NCI-H82 treated with DMSO at 0.1 percent for 48 hours (cell line): Measurements from ENCODE around the gene FBXL17.

Source experiments
- DNase-seq: peaks from one replicate; lab custom pipeline; 2025; ENCODE audit not compliant: unreplicated experiment; lab: John Stamatoyannopoulos, UW

The FBXL17 gene

DNA sequence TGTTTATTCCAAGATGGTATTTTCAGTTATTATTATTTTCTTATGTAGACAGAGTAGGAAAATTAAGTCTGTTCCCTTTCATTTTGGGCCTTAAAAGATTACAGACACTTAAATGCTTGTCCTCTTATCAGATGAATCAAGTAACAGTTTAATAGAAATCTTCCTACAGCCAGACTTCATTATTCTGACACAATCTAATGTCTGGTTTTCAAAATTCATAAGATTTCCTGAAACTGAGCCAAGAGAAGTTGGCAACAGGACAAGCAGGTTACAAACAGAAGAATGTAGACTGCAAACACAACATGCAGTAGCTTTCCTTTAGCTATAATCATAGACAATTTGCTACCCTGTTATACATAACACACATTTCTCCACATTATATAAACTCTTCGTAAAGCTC lies 130.5 kb downstream of the FBXL17 start:
- DNase-seq: no peak

GRCh38 chr5:108249785-108250426 lies 132.0 kb downstream of the FBXL17 start:
- no peak for DNase-seq

DNA sequence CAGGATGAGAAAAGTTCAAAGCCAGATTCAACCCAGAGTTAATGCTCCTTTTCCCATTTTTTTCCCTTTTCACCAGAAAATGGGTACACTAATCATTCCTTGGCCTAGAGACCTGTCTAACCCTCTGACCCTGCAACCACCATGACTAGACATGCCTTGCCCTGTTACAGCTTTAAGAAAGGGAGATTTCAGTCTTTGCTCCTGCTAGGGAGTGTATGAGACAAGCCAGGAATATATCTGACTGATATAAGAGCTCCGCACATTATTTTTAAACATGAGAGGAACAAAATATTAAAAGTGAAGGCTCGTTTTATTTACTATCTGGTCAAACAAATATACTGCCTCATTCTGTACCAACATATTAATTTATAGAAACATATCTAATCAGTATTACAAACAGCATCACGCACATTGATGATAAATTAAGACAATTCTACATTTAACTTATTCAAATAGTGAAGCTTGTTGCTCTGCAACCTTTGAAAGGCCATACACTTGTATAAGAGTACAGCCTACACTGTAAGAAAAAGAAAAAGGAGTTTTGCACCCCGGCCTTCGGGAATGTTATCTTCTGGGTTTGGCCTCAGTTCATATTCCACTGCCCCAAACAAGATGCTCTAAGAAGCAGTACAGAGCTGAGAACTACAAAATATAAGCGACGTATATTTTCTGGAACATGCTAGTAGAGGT lies 132.7 kb downstream of the FBXL17 start:
- DNase-seq: no peak

- no peak for DNase-seq
These were observed 142.7 kb downstream of the FBXL17 start for GRCh38 chr5:108238936-108239887.

DNA sequence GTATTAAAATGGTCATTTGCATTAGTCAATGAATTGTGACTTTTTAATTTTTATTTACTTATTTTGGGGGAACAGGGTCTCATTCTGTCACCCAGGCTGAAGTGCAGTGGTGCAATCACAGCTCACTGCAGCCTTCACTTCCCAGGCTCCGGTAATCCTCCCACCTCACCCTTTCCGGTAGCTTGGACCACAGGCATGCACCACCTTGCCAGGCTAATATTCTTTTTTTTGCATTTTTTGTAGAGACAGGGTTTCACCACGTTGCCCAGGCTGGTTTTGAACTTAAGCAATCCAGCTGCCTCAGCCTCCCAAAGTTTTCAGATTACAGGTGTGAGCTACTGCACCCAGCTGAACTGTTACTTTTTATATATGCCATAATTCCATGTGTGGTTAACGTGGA lies 143.4 kb downstream of the FBXL17 start:
- DNase-seq: no peak

- DNase-seq: no peak
These were observed 148.2 kb downstream of the FBXL17 start for GRCh38 chr5:108233617-108234155.

- DNase-seq: no peak
These were observed 149.1 kb downstream of the FBXL17 start for GRCh38 chr5:108232805-108233204.

GRCh38 chr5:108222011-108222410 lies 159.9 kb downstream of the FBXL17 start:
- DNase-seq: no peak

DNA sequence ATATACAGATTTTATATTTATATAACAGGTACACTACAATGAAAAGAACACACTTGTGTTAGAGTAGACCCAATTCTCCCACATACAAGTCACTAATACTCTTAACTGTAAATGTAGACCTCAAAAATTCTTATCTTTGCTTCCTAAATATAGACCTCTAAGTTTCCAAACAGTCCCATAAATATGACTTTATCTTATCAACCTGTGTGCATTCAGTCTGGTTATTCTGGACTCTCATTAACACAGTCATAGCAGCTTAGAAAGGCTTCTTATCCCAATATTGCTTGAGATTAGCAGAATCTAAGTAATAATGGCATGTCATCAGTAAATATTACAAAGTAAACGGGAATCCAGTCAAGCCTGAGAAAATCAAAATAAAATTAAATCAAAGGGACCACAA lies 161.1 kb downstream of the FBXL17 start:
- DNase-seq: no peak

DNA sequence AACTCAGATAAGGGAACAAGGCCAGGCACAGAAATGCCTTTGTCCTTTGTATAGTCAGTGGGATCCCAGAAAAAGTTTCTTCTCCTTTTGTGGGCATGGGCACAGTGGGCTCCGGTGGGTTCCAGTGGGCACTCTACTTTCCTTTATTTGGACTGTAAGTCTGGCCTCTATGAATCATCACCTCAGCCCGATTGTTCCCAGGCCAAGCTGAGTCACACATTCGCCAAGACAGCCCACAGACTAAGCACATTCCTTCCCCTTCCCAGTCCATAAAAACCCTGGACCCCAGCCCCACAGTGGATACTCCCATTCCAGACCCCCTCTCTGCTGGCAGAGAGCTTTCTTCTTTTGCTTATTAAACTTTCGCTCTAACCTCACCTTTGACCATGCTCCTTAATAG lies 165.0 kb downstream of the FBXL17 start:
- DNase-seq: no peak

DNA sequence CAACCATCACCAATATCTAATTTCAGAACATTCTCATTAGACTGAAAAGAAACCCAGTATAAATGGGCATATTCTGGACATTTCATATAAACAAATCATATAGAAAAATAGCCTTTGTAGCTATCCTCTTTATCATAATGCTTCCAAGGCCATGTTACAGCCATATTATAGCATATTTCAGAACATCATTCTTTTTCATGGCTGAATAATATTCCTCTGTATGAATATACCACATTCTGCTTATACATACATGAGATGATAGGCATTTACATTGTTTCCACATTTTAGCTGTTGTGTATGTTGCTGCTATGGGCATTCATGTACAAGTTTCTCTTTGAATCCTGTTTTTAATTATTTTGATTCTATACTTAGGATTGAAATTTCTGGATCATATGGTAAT lies 167.0 kb downstream of the FBXL17 start:
- no peak for DNase-seq

DNA sequence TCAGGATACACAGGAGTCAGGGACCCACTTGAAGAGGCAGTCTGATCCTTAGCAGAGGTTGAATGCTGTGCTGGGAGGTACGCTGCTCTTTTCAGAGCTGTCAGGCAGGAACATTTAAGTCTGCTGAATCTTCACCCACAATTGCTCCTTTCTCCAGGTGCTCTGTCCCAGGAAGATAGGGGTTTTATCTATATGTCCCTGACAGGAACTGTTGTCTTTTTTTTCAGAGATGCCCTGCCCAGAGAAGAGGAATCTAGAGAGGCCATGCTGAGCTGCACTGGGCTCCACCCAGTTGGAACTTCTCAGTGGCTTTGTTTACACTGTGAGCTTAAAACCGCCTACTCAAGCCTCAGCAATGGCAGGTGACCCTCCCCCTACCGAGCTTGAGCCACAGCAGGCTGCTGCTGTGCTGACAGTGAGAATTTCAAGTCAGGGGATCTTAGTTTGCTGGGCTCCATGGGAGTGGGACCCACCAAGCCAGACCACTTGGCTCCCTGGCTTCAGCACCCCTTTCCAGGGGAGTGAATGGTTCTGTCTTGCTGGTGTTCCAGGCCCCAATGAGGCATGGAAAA lies 169.0 kb downstream of the FBXL17 start:
- DNase-seq: no peak

DNA sequence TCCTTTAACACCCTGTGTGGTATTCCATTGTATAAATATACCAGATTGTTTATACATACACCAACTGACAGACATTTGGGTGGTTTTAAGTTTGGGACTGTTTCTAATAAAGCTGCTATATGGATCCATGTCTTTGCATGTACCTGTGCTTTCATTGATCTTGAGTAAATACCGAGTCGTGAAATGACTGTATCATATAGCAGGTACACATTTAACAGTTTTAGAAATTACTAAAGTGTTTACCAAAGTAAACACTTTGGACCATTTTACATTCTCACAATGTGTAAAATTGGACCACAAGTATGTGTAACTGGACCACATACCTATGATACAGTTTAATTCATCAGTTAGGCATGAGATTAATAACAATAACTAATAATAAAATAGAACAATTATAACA lies 175.2 kb downstream of the FBXL17 start:
- no peak for DNase-seq

GRCh38 chr5:108201721-108202120 lies 180.2 kb downstream of the FBXL17 start:
- no peak for DNase-seq

GRCh38 chr5:108196276-108196675 lies 185.6 kb downstream of the FBXL17 start:
- peak; percentile 2 for DNase-seq

DNA sequence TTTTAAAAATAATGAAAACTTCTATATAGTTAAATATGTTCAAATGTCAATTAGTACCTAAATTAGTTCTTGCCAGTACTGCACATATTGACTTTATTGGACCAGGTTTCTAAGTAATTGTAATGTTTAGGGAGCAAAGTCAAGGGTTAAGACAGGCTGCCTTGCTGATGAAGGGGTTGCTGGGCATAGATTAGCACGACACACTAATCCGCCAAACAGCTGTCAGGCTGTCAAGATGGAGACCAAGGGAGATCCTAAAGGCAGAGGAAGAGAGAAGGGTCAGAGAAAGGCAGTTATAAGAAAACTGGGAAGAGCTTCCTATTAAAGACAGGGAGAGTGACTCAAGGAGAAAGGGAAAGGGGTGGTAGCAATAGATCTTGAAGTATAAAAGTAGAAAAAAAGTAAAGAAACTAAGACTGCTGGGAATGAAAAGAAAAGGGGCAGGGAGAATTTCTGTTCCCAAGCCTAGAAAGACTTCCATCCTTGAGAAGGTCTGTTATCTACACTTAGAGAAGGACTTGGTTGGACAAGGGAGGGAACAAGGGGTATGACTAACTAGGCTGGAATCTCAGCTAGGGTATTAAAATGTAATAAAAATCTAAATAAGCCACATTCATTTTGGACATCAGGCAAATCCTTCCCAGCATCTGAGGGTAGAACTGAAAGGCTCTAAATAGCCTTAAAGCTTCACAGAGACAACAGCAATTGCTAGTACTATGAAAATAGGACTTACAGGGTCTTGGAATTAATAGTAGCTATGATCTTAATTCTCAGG lies 188.7 kb downstream of the FBXL17 start:
- peak; percentile 50 for DNase-seq

GRCh38 chr5:108184940-108185339 lies 197.0 kb downstream of the FBXL17 start:
- DNase-seq: no peak

GRCh38 chr5:108181975-108182374 lies 199.9 kb downstream of the FBXL17 start:
- DNase-seq: no peak

- no peak for DNase-seq
These were observed 207.6 kb downstream of the FBXL17 start for GRCh38 chr5:108174286-108174685.

GRCh38 chr5:108171759-108172158 lies 210.1 kb downstream of the FBXL17 start:
- no peak for DNase-seq
